ENCODE measurements around the gene KIF16B.

GRCh38 chr20:16424780-16425179 lies 148.5 kb downstream of the KIF16B start:
- TF ChIP-seq CTCF (IDR thresholded peaks at IDR 0.05), result no peak
- TF ChIP-seq MLX (CRISPR knock-in tag; IDR thresholded peaks at IDR 0.05), result no peak
- TF ChIP-seq FOXJ3 (CRISPR knock-in tag; IDR thresholded peaks at IDR 0.05; ENCODE audit: borderline replicate concordance), result no peak
- TF ChIP-seq NFYB (CRISPR knock-in tag; conservative IDR thresholded peaks at IDR 0.05; ENCODE audit: low read depth), result no peak
- no peak for TF ChIP-seq ZNF416 (CRISPR knock-in tag; IDR thresholded peaks at IDR 0.05)
- TF ChIP-seq GRHL2 (CRISPR knock-in tag; IDR thresholded peaks at IDR 0.05; ENCODE audit: insufficient replicate concordance, severe bottlenecking), result no peak
- TF ChIP-seq AFF4 (CRISPR knock-in tag; IDR thresholded peaks at IDR 0.05; ENCODE audit: borderline replicate concordance), result no peak
- TF ChIP-seq KAT7 (CRISPR knock-in tag; IDR thresholded peaks at IDR 0.05; ENCODE audit: borderline replicate concordance), result no peak
- TF ChIP-seq GABPB1 (CRISPR knock-in tag; IDR thresholded peaks at IDR 0.05), result no peak
- no peak for TF ChIP-seq ATF3 (CRISPR knock-in tag; conservative IDR thresholded peaks at IDR 0.05)
- no peak for TF ChIP-seq ARID4B (CRISPR knock-in tag; IDR thresholded peaks at IDR 0.05; ENCODE audit: borderline replicate concordance)
- no peak for TF ChIP-seq IRF2 (CRISPR knock-in tag; IDR thresholded peaks at IDR 0.05; ENCODE audit: borderline replicate concordance, low read depth)

All from WTC11 (cell line).